ENCODE results near the gene LARP4B. TPM values are rescaled to one million over a fixed set of nuclear protein-coding genes. Genes with fewer than 3 reads are reported as not detected.

LARP4B gene
- polyA plus RNA-seq, 1 experiment, result 33.5 TPM

DNA sequence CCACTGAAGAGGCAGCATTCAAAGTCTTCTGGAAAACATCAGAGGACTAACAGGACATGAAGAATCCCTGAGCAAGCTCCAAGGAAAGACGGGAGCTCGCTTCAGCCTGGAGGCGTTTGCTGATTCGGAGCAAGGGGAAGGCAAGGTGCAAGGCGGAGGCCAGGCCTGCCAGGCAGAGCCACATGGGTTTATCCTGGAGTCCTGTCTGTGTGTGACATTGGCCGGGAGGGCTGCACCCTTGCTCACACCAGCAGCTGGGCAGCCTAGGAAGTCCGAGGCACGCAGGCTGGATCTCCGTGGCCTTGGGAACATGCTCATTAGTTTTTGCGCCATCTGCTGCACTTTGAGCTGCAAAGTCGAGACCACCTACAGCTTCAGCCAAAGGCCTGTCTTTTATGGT is 22.3 kb upstream of the LARP4B start:
- CTCF ChIA-PET, result interaction anchor here (0.5 kb wide), 1 partner anchor 443 kb away, joined by 3 read pairs; no protein-coding TSS in a partner anchor
- TF ChIP-seq, protein P1, sequence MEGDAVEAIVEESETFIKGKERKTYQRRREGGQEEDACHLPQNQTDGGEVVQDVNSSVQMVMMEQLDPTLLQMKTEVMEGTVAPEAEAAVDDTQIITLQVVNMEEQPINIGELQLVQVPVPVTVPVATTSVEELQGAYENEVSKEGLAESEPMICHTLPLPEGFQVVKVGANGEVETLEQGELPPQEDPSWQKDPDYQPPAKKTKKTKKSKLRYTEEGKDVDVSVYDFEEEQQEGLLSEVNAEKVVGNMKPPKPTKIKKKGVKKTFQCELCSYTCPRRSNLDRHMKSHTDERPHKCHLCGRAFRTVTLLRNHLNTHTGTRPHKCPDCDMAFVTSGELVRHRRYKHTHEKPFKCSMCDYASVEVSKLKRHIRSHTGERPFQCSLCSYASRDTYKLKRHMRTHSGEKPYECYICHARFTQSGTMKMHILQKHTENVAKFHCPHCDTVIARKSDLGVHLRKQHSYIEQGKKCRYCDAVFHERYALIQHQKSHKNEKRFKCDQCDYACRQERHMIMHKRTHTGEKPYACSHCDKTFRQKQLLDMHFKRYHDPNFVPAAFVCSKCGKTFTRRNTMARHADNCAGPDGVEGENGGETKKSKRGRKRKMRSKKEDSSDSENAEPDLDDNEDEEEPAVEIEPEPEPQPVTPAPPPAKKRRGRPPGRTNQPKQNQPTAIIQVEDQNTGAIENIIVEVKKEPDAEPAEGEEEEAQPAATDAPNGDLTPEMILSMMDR (IDR thresholded peaks at IDR 0.05; ENCODE audit: low read depth, low read length), result no peak
- no peaks in the 10 kb centered on the region; the same call in 1 of the 2 replicates for H3K9me3 ChIP-seq (ENCODE audit: control insufficient read depth, insufficient read depth, low read length)
- no peak overlapping the region for H3K27ac ChIP-seq (ENCODE audit: low read depth, low read length)
- DNase-seq (ENCODE audit: low read depth, low spot score), result no peak
- POLR2A ChIA-PET, result no interaction called here
- peaks cover 21% of the 10 kb centered on the region for H3K27me3 ChIP-seq (ENCODE audit: control insufficient read depth, insufficient read depth, low read length)
- no peak overlapping the region for H3K4me3 ChIP-seq (ENCODE audit: low read depth, low read length)

DNA sequence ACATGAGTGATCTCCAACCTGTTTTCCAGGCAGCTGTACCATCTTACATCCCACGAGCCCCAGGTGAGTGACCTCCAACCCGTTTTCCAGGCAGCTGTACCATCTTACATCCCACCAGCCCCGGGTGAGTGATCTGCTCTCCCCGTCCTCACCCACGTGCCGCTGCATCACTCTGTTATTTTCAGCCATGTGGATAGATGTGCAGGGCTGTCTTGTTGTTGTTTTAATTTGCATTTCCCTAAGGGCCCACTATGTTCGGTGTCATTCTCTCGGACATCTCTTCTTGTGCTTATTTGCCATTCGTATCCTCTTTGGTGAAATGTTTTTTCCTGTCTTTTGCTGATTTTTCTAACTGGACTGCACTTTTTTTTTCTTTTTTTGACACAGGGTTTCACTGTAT is 17.9 kb upstream of the LARP4B start:
- Histone ChIP-seq H3K4me3 (ENCODE audit: low read depth, low read length) (no peak overlapping the region), H3K9me3 (ENCODE audit: control insufficient read depth, insufficient read depth, low read length) (no peaks in the 10 kb centered on the region; the same call in 1 of the 2 replicates), H3K27ac (ENCODE audit: low read depth, low read length) (no peak overlapping the region), H3K27me3 (ENCODE audit: control insufficient read depth, insufficient read depth, low read length) (peaks cover 16% of the 10 kb centered on the region)
- POLR2A ChIA-PET, result no interaction called here
- DNase-seq (ENCODE audit: low read depth, low spot score), result no peak
- TF ChIP-seq, protein P1 (IDR thresholded peaks at IDR 0.05; ENCODE audit: low read depth, low read length), result no peak
- CTCF ChIA-PET, result interaction anchor here (0.6 kb wide), 1 partner anchor 12 kb away, joined by 4 read pairs; no protein-coding TSS in a partner anchor

DNA sequence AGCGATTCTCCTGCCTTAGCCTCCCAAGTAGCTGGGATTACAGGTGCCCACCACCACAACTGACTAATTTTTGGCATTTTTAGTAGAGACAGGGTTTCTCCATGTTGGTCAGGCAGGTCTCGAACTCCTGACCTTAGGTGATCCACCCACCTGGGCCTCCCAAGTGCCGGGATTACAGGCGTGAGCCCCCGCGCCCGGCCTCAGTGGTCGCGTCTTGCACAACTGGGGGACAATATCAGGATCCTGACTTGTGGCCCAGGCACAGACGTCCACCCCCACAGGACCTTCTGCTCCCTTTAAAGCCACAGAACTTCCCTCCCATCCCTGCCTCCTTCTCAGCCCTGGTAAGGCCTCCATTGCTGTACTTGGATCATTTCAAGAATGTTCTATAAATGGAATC is 16.8 kb upstream of the LARP4B start:
- DNase-seq (ENCODE audit: low read depth, low spot score), result no peak
- no peak overlapping the region for H3K27ac ChIP-seq (ENCODE audit: low read depth, low read length)
- H3K27me3 ChIP-seq (ENCODE audit: control insufficient read depth, insufficient read depth, low read length), result peaks cover 9% of the 10 kb centered on the region
- no peaks in the 10 kb centered on the region; the same call in 1 of the 2 replicates for H3K9me3 ChIP-seq (ENCODE audit: control insufficient read depth, insufficient read depth, low read length)
- ChIA-PET CTCF (no interaction called here), POLR2A (interaction anchor here (0.6 kb wide), 1 partner anchor 67 kb away, joined by 4 read pairs; no protein-coding TSS in a partner anchor)
- TF ChIP-seq, protein P1 (IDR thresholded peaks at IDR 0.05; ENCODE audit: low read depth, low read length), result no peak
- no peak overlapping the region for H3K4me3 ChIP-seq (ENCODE audit: low read depth, low read length)

DNA sequence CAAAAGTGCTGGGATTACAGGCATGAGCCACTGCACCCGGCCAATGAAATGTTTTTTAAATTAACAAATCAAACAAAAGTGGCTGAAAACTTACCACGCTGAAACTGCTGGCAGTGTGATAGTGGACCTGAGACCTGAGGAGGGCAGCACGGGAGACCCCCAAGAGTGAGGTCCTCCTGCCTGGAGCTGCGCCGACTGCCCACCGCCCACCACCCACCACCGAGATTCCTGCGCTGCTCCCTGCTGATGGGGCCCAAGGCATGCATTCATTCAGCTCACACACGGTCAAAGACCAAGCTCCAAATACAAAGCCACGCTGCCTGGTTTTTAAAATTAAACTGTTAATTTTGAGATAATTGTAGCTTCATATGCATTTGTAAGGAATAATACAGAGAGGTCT is 16.4 kb upstream of the LARP4B start:
- Histone ChIP-seq H3K4me3 (ENCODE audit: low read depth, low read length) (no peak overlapping the region), H3K9me3 (ENCODE audit: control insufficient read depth, insufficient read depth, low read length) (no peaks in the 10 kb centered on the region; the same call in 1 of the 2 replicates), H3K27me3 (ENCODE audit: control insufficient read depth, insufficient read depth, low read length) (peaks cover 9% of the 10 kb centered on the region), H3K27ac (ENCODE audit: low read depth, low read length) (no peak overlapping the region)
- TF ChIP-seq, protein P1 (IDR thresholded peaks at IDR 0.05; ENCODE audit: low read depth, low read length), result no peak
- ChIA-PET CTCF (no interaction called here), POLR2A (interaction anchor here (0.6 kb wide), 1 partner anchor 67 kb away, joined by 4 read pairs; no protein-coding TSS in a partner anchor)
- no peak for DNase-seq (ENCODE audit: low read depth, low spot score)

DNA sequence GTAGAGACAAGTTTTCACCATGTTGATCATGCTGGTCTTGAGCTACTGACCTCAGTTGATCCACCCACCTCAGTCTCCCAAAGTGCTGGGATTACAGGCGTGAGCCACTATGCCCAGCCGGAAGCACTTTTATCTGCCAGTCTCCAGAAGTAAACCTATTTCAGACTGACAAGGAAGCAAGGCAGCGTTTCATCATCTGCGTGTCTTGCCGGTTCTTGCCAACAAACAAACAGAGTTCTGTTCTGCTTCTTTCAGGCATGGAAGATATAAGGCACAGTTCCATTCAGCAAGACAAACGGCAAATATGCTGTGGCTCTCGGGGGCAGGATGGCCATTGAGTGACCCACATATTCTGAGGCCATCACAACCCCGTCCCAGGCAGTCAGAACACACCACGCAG is 15.5 kb upstream of the LARP4B start:
- Histone ChIP-seq H3K27me3 (ENCODE audit: control insufficient read depth, insufficient read depth, low read length) (peaks cover 9% of the 10 kb centered on the region), H3K4me3 (ENCODE audit: low read depth, low read length) (no peak overlapping the region), H3K9me3 (ENCODE audit: control insufficient read depth, insufficient read depth, low read length) (no peaks in the 10 kb centered on the region; the same call in 1 of the 2 replicates), H3K27ac (ENCODE audit: low read depth, low read length) (no peak overlapping the region)
- TF ChIP-seq, protein P1 (IDR thresholded peaks at IDR 0.05; ENCODE audit: low read depth, low read length), result no peak
- ChIA-PET CTCF (no interaction called here), POLR2A (no interaction called here)
- no peak for DNase-seq (ENCODE audit: low read depth, low spot score)

Data from AG04450 (cell line).